HG02970 (cell line): ENCODE measurements around the gene PRAC1.
"Not testable (repeated sequence)": the region's sequence is repeated elsewhere in the genome, so short reads cannot be mapped to it uniquely, and the experiment has no call there.

Source experiments
- ATAC-seq: cut with Tn5 transposase; IDR thresholded peaks from one replicate; pipeline ENCODE4 v1.9.1; 2021; ENCODE audit warnings: mild to moderate bottlenecking, moderate library complexity, moderate number of reproducible peaks; ENCODE audit not compliant: unreplicated experiment, low FRiP score

Gene PRAC1

DNA sequence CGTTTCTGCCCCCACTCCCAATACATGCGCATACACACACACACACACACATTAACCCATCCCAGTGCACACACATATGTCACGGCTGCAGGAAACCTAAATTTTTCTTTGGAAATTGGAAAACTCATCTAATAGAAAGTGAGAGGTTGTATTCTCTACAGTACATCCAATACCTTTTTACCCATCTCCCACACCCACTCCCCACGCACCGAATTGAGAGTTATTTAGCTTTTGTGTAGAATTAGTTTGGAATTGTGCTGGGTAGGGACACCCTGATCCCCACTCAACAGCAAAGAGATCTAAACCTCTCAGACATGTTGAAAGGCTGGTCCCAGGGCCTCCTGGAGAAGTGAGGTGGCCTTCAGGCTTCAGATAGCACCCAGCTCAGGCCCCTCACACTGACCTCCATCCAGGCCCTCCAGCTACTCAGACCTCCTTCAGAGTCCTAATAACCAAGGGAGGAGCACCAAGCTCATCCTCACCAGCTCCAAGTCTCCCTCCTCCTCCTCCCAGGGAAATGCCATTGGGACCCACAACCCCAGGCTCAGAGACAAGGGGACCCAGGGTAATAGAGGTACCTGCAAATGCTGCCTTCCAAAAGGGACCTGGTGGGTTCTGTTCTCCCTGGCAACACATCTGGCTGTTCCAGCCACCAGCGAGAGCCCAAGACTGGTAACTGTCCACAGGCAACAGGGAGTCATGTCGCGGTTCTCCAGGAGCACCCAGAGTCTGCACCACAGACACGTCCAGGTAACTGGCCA lies 5.3 kb upstream of the PRAC1 start:
- no peak for ATAC-seq

GRCh38 chr17:48726916-48727286 lies 4.6 kb upstream of the PRAC1 start:
- no peak for ATAC-seq

GRCh38 chr17:48726114-48726915 lies 4.0 kb upstream of the PRAC1 start:
- no peak for ATAC-seq

GRCh38 chr17:48725288-48726064 lies 3.2 kb upstream of the PRAC1 start:
- no peak for ATAC-seq

- ATAC-seq = no peak
Observed at GRCh38 chr17:48725004-48725287, 2.6 kb upstream of the PRAC1 start.

- no peak for ATAC-seq
Observed at GRCh38 chr17:48724251-48725003, 2.1 kb upstream of the PRAC1 start.

DNA sequence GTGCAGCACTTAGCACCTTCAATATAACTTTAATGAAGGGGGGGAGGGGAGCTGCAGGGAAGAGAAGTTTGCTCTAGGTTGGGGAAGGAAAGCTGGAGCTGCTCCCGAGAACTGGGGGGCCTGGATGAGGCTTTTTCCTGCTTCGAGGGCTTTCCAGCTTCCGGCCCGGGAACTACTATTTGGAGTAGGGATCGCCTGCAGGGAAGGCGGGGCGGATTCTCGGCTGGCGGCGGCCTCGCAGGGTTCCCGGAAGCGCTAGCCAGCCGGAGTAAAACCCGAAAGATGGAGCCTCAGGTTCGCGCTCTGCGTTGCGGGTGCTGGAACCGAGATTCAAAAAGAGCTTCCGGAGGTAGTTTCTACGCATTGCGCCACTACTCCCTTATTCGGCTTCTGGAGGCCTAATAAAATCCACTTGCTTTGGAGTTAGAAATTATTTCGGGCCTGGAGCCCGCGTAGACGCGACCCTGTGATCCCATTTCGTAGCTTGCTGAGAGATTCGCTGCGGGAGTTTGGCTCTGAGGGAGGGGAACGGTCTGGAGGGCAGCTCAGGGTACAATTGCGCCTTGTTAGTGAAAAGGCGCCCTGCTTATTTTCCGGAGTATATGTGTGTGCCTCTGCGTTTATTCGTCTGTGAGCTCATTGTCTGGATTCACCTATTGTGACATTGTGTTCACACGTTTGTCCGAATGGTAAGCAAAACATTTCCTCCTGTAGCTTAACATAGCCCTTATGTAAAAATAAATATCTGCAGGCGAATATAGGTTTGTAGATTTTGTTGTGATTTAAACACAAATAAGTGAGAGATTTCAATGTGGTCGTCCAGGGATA lies 1.3 kb upstream of the PRAC1 start:
- ATAC-seq = no peak

GRCh38 chr17:48722915-48723422 lies 651 bp upstream of the PRAC1 start, which contains the start of gene PRAC2:
TSS of gene PRAC2 (plus strand) at chr17:48723185. CDS start at chr17:48724411, 1,226 bp downstream.
- no peak for ATAC-seq

DNA sequence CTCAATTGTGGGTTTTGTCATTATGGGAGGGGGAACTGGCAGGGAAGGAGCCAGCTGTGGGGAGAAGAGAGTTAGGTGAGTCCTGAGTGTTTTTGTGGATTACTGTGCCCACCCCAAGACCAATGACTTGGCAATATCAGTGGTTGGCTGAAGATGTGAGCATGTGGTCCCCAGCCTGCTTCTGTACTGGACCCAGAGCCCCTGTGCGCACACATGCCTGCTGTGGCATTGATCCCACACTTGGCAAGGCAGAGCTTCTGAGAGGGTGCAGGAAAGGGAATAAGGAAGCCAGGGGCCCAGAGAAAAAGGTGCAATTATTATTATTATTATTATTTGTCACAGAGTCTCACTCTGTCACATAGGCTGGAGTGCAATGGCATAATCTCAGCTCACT lies 1.3 kb downstream of the PRAC1 start:
- ATAC-seq = no peak

- no peak for ATAC-seq
Observed at GRCh38 chr17:48720266-48721008, 1.9 kb downstream of the PRAC1 start.

DNA sequence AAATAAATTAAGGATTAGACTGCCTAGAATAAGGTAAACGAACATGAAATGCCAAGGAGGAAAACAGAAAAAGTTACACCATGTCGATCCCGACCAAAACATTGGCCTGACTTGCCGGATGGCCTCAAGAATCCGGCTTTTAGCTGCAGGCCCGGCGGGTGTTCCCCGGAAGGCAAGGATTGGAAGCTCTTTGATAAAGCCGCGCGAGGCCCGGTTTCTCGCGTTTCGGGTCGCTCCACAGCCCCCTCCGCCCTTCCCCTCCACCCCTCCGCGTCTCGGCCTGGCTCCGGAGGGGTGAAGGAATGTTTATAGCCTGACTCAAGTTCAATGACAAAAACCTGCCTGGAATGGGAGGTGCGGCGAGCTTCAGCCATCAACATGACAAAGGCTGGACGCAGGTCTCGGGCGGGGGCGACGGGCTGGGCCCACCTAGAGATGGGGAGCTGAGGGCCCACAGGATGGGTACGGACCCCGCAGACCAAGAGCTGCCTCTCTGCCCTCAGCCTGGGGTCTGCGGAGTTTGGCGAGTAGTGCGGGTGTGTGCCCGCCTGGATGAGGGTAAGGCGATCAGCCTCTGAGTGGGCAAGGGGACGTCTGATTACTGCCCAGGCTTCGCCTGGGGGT lies 2.6 kb downstream of the PRAC1 start:
- ATAC-seq = no peak

DNA sequence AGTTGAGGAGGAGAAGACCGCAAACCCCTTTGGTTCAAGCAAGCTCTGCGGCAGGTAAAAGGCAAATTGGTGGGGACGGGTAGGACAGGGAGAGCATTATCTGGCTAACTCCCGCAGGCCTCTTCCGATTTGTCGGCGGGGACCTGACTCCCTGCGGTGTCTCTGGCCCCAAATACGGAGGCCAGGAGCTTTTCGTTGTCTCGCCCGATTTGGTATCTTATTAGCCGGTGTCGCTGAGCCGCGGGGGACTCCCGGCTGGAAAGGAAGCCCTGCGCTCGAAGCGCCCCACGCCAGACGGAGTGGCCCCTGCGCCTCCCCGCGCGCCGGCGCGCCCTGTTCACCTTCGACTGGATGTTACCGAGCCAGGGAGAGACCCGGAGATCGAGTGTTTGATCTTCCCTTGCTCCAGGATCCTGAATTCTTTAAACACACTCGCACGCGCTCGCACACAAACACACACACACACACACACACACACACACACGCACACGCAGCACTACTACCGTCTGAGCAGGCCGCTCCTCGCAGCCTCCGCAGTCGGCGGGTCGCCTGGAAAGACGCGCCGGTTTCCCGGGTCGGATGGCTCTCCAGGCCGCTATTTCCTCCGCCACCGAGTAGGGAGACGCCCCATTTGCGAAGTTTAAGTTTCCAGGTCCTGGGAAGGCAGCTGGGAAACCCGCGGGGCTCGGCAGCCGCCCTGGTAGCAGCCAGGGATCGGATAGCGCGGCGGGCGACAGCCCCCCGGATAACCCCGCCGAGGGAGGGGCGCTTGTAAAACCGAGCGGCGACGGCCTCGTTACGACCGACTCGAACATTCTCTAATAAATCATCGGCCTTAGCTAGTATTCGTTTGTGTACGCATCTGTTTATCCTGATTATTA lies 3.3 kb downstream of the PRAC1 start:
- ATAC-seq = no peak

GRCh38 chr17:48718227-48718760 lies 4.0 kb downstream of the PRAC1 start:
- ATAC-seq = no peak

GRCh38 chr17:48717367-48718226 lies 4.7 kb downstream of the PRAC1 start:
- no peak for ATAC-seq

DNA sequence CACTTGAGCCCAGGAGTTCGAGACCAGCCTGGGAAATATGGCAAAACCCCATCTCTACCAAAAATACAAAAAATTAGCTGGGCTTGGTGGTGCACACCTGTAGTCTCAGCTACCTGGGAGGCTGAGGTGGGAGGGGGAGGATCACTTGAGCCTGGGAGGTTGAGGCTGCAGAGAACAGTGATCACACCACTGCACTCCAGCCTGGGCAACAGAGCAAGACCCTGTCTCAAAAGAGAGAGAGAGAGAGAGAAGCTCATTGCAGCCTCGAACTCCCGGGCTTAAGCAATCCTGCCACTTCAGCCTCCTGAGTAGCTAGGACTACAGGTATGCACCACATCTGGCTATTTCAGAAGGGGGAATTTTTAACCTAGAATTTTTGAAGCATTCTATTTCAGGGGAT lies 5.8 kb downstream of the PRAC1 start:
- not testable (repeated sequence) for ATAC-seq
